NCI-H146 treated with DMSO at 0.1 percent for 48 hours (cell line): ENCODE data around the gene PDE9A.
"Not testable (repeated sequence)": the region's sequence is repeated elsewhere in the genome, so short reads cannot be mapped to it uniquely, and the experiment has no call there.

ENCODE experiments used
- DNase-seq: peaks from one replicate; lab custom pipeline; 2025; ENCODE audit not compliant: unreplicated experiment; lab: John Stamatoyannopoulos, UW

Gene PDE9A

GRCh38 chr21:42786884-42787283, 133.5 kb downstream of the PDE9A start:
- no peak for DNase-seq

- no peak for DNase-seq
These were observed 134.2 kb downstream of the PDE9A start for GRCh38 chr21:42787613-42788012.

GRCh38 chr21:42790520-42791065, 137.2 kb downstream of the PDE9A start:
- DNase-seq, result no peak

GRCh38 chr21:42793774-42794173, 140.4 kb downstream of the PDE9A start:
- no peak for DNase-seq

- no peak for DNase-seq
These were observed 141.1 kb downstream of the PDE9A start for GRCh38 chr21:42794551-42794950.

GRCh38 chr21:42796327-42797062, 143.1 kb downstream of the PDE9A start:
- DNase-seq, result no peak

- DNase-seq, result no peak
These were observed 144.1 kb downstream of the PDE9A start for GRCh38 chr21:42797522-42797921.

GRCh38 chr21:42798106-42798505, 144.7 kb downstream of the PDE9A start:
- DNase-seq, result no peak

- DNase-seq, result no peak
These were observed 146.1 kb downstream of the PDE9A start for GRCh38 chr21:42799516-42799915.

GRCh38 chr21:42799948-42800347, 146.5 kb downstream of the PDE9A start:
- no peak for DNase-seq

- DNase-seq, result not testable (repeated sequence)
These were observed 148.2 kb downstream of the PDE9A start for GRCh38 chr21:42801616-42802015.

GRCh38 chr21:42806509-42807140, 153.2 kb downstream of the PDE9A start:
- DNase-seq, result no peak

- not testable (repeated sequence) for DNase-seq
These were observed 154.0 kb downstream of the PDE9A start for GRCh38 chr21:42807293-42807895.

GRCh38 chr21:42807938-42808613, 154.7 kb downstream of the PDE9A start:
- no peak for DNase-seq

GRCh38 chr21:42809171-42809570, 155.8 kb downstream of the PDE9A start:
- no peak for DNase-seq

GRCh38 chr21:42809577-42810475, 156.4 kb downstream of the PDE9A start:
- no peak for DNase-seq

- no peak for DNase-seq
These were observed 158.5 kb downstream of the PDE9A start for GRCh38 chr21:42811960-42812359.

- DNase-seq, result not testable (repeated sequence)
These were observed 159.3 kb downstream of the PDE9A start for GRCh38 chr21:42812528-42813241.

GRCh38 chr21:42815217-42815616, 161.8 kb downstream of the PDE9A start:
- DNase-seq, result no peak

- no peak for DNase-seq
These were observed 164.9 kb downstream of the PDE9A start for GRCh38 chr21:42818328-42818749.
